Measurements from ENCODE around the gene TMEM19. TPM values are rescaled to one million over a fixed set of nuclear protein-coding genes. Genes with fewer than 3 reads are reported as not detected.

Gene TMEM19
- total RNA-seq, 1 donor from 2014 or later = 10.6 TPM

- peaks cover 4% of the 10 kb centered on the region for H3K9me3 Mint-ChIP-seq
- no peaks in the 10 kb centered on the region for H3K27me3 Mint-ChIP-seq (ENCODE audit: insufficient read depth)
- H3K36me3 Mint-ChIP-seq (ENCODE audit: low read depth) = peaks cover 43% of the 10 kb centered on the region
- intact Hi-C loops (cut with micrococcal nuclease) = no loop called here
- peaks cover 34% of the 10 kb centered on the region for H3K4me1 Mint-ChIP-seq (ENCODE audit: low read depth)
- no peak overlapping the region for H3K27ac Mint-ChIP-seq
- DNase-seq (ENCODE audit: low spot score) = no peak
- H3K4me3 Mint-ChIP-seq = no peak overlapping the region
Measured at GRCh38 chr12:71654200-71654599, 31.7 kb upstream of the TMEM19 start.

GRCh38 chr12:71655495-71655894 is 30.4 kb upstream of the TMEM19 start:
- Mint-ChIP-seq H3K4me1 (ENCODE audit: low read depth) (peaks cover 33% of the 10 kb centered on the region), H3K27ac (peak overlapping the region; percentile 54), H3K9me3 (peaks cover 4% of the 10 kb centered on the region), H3K4me3 (peak overlapping the region; percentile 64), H3K27me3 (ENCODE audit: insufficient read depth) (no peaks in the 10 kb centered on the region), H3K36me3 (ENCODE audit: low read depth) (peaks cover 48% of the 10 kb centered on the region)
- no peak for DNase-seq (ENCODE audit: low spot score)
- intact Hi-C loops (cut with micrococcal nuclease) = no loop called here

- peak overlapping the region; percentile 64 for H3K4me3 Mint-ChIP-seq
Measured at GRCh38 chr12:71655907-71656306, 30.0 kb upstream of the TMEM19 start.

GRCh38 chr12:71656740-71657139 is 29.1 kb upstream of the TMEM19 start:
- Mint-ChIP-seq H3K4me3 (no peak overlapping the region), H3K4me1 (ENCODE audit: low read depth) (peaks cover 36% of the 10 kb centered on the region), H3K27me3 (ENCODE audit: insufficient read depth) (no peaks in the 10 kb centered on the region), H3K27ac (no peak overlapping the region), H3K9me3 (peaks cover 4% of the 10 kb centered on the region), H3K36me3 (ENCODE audit: low read depth) (peaks cover 49% of the 10 kb centered on the region)
- DNase-seq (ENCODE audit: low spot score) = no peak
- intact Hi-C loops (cut with micrococcal nuclease) = no loop called here

More at GRCh38 chr12:71655907-71656306, 30.0 kb upstream of the TMEM19 start:
- no peak overlapping the region for H3K27ac Mint-ChIP-seq
- H3K27me3 Mint-ChIP-seq (ENCODE audit: insufficient read depth) = no peaks in the 10 kb centered on the region
- intact Hi-C loops (cut with micrococcal nuclease) = no loop called here
- no peak for DNase-seq (ENCODE audit: low spot score)
- peaks cover 48% of the 10 kb centered on the region for H3K36me3 Mint-ChIP-seq (ENCODE audit: low read depth)
- peaks cover 4% of the 10 kb centered on the region for H3K9me3 Mint-ChIP-seq
- peaks cover 33% of the 10 kb centered on the region for H3K4me1 Mint-ChIP-seq (ENCODE audit: low read depth)

- intact Hi-C loops (cut with micrococcal nuclease) = loop anchor here (2.0 kb wide), 1 partner anchor 25 kb away; no protein-coding TSS in a partner anchor
- Mint-ChIP-seq H3K27me3 (ENCODE audit: insufficient read depth) (no peaks in the 10 kb centered on the region), H3K36me3 (ENCODE audit: low read depth) (peaks cover 41% of the 10 kb centered on the region), H3K27ac (peak overlapping the region; percentile 99), H3K4me1 (ENCODE audit: low read depth) (peaks cover 40% of the 10 kb centered on the region), H3K9me3 (no peaks in the 10 kb centered on the region), H3K4me3 (peak overlapping the region; percentile 97)
- no peak for DNase-seq (ENCODE audit: low spot score)
Measured at GRCh38 chr12:71661977-71662530, 23.8 kb upstream of the TMEM19 start.

- peak overlapping the region; percentile 99 for H3K27ac Mint-ChIP-seq
- DNase-seq (ENCODE audit: low spot score) = peak; percentile 56
- intact Hi-C loops (cut with micrococcal nuclease) = loop anchor here (1.0 to 2.0 kb wide), 3 partner anchors 26 to 1420 kb away; partner anchors contain the start of genes CNOT2 and RAB21
- H3K36me3 Mint-ChIP-seq (ENCODE audit: low read depth) = peaks cover 39% of the 10 kb centered on the region
- peak overlapping the region; percentile 97 for H3K4me3 Mint-ChIP-seq
- peaks cover 46% of the 10 kb centered on the region for H3K4me1 Mint-ChIP-seq (ENCODE audit: low read depth)
- H3K9me3 Mint-ChIP-seq = no peaks in the 10 kb centered on the region
- H3K27me3 Mint-ChIP-seq (ENCODE audit: insufficient read depth) = no peaks in the 10 kb centered on the region
Measured at GRCh38 chr12:71662849-71663560, 22.9 kb upstream of the TMEM19 start.

GRCh38 chr12:71663561-71664410 is 22.1 kb upstream of the TMEM19 start, which contains the start of the genes THAP2 and ZFC3H1:
TSS of gene THAP2 (plus strand) at chr12:71664301. CDS start at chr12:71664510, 209 bp downstream.
TSS of gene ZFC3H1 (minus strand) at chr12:71663848. CDS start at chr12:71663610, 238 bp downstream.
- Mint-ChIP-seq H3K9me3 (no peaks in the 10 kb centered on the region), H3K36me3 (ENCODE audit: low read depth) (peaks cover 35% of the 10 kb centered on the region), H3K4me1 (ENCODE audit: low read depth) (peaks cover 43% of the 10 kb centered on the region), H3K27me3 (ENCODE audit: insufficient read depth) (no peaks in the 10 kb centered on the region), H3K27ac (peak within 1 kb of the TSS; percentile 99), H3K4me3 (peak within 1 kb of the TSS; percentile 97)
- intact Hi-C loops (cut with micrococcal nuclease) = loop anchor here (1.0 to 2.0 kb wide), 8 partner anchors 23 to 1925 kb away; partner anchors contain the start of genes CNOT2, RAB21, RAB3IP and TBC1D15
- peak; percentile 90 for DNase-seq (ENCODE audit: low spot score)

GRCh38 chr12:71664411-71665089 is 21.3 kb upstream of the TMEM19 start:
- intact Hi-C loops (cut with micrococcal nuclease) = loop anchor here (1.0 to 2.0 kb wide), 5 partner anchors 22 to 1926 kb away; partner anchors contain the start of genes RAB3IP, TBC1D15, TMEM19 and TPH2
- no peaks in the 10 kb centered on the region for H3K27me3 Mint-ChIP-seq (ENCODE audit: insufficient read depth)
- H3K9me3 Mint-ChIP-seq = no peaks in the 10 kb centered on the region
- H3K4me3 Mint-ChIP-seq = peak overlapping the region; percentile 97
- H3K4me1 Mint-ChIP-seq (ENCODE audit: low read depth) = peaks cover 35% of the 10 kb centered on the region
- peaks cover 28% of the 10 kb centered on the region for H3K36me3 Mint-ChIP-seq (ENCODE audit: low read depth)
- DNase-seq (ENCODE audit: low spot score) = no peak
- peak overlapping the region; percentile 99 for H3K27ac Mint-ChIP-seq

- H3K27me3 Mint-ChIP-seq (ENCODE audit: insufficient read depth) = no peaks in the 10 kb centered on the region
- peaks cover 25% of the 10 kb centered on the region for H3K36me3 Mint-ChIP-seq (ENCODE audit: low read depth)
- intact Hi-C loops (cut with micrococcal nuclease) = loop anchor here (2.0 kb wide), 2 partner anchors 82 to 274 kb away; partner anchors contain the start of gene TPH2
- H3K27ac Mint-ChIP-seq = peak overlapping the region; percentile 99
- peak overlapping the region; percentile 97 for H3K4me3 Mint-ChIP-seq
- H3K4me1 Mint-ChIP-seq (ENCODE audit: low read depth) = peaks cover 33% of the 10 kb centered on the region
- H3K9me3 Mint-ChIP-seq = no peaks in the 10 kb centered on the region
- no peak for DNase-seq (ENCODE audit: low spot score)
Measured at GRCh38 chr12:71665090-71665463, 20.8 kb upstream of the TMEM19 start.

GRCh38 chr12:71666259-71666658 is 19.6 kb upstream of the TMEM19 start:
- H3K27ac Mint-ChIP-seq = no peak overlapping the region
- peaks cover 36% of the 10 kb centered on the region for H3K4me1 Mint-ChIP-seq (ENCODE audit: low read depth)
- intact Hi-C loops (cut with micrococcal nuclease) = no loop called here
- no peak for DNase-seq (ENCODE audit: low spot score)
- no peaks in the 10 kb centered on the region for H3K9me3 Mint-ChIP-seq
- no peaks in the 10 kb centered on the region for H3K27me3 Mint-ChIP-seq (ENCODE audit: insufficient read depth)
- no peak overlapping the region for H3K4me3 Mint-ChIP-seq
- H3K36me3 Mint-ChIP-seq (ENCODE audit: low read depth) = peaks cover 22% of the 10 kb centered on the region

GRCh38 chr12:71671311-71671710 is 14.6 kb upstream of the TMEM19 start:
- peaks cover 9% of the 10 kb centered on the region for H3K36me3 Mint-ChIP-seq (ENCODE audit: low read depth)
- DNase-seq (ENCODE audit: low spot score) = no peak
- no peaks in the 10 kb centered on the region for H3K9me3 Mint-ChIP-seq
- H3K27ac Mint-ChIP-seq = no peak overlapping the region
- no peak overlapping the region for H3K4me3 Mint-ChIP-seq
- intact Hi-C loops (cut with micrococcal nuclease) = no loop called here
- no peaks in the 10 kb centered on the region for H3K27me3 Mint-ChIP-seq (ENCODE audit: insufficient read depth)
- H3K4me1 Mint-ChIP-seq (ENCODE audit: low read depth) = peaks cover 13% of the 10 kb centered on the region

- intact Hi-C loops (cut with micrococcal nuclease) = no loop called here
- H3K27ac Mint-ChIP-seq = no peak overlapping the region
Measured at GRCh38 chr12:71671816-71672215, 14.1 kb upstream of the TMEM19 start.

More at GRCh38 chr12:71671816-71672215, 14.1 kb upstream of the TMEM19 start:
- Mint-ChIP-seq H3K4me1 (ENCODE audit: low read depth) (peaks cover 12% of the 10 kb centered on the region), H3K36me3 (ENCODE audit: low read depth) (peaks cover 9% of the 10 kb centered on the region), H3K9me3 (no peaks in the 10 kb centered on the region), H3K4me3 (no peak overlapping the region), H3K27me3 (ENCODE audit: insufficient read depth) (no peaks in the 10 kb centered on the region)
- DNase-seq (ENCODE audit: low spot score) = no peak
